Panc1 (cell line): ENCODE measurements around the gene TMEM204. TPM values are rescaled to one million over a fixed set of nuclear protein-coding genes. Genes with fewer than 3 reads are reported as not detected.

Source experiments
- ATAC-seq: fragments of 200-7000 bp; cut with Tn5 transposase; 2 replicates; pipeline ENCODE4 v1.9.1; 2020; ENCODE audit warnings: mild to moderate bottlenecking, moderate library complexity
- BruUV-seq: library from RNA; stranded (reverse); fragments of 400-500 nt; replicated peaks from 2 replicates; lab custom pipeline; 2021; lab: Mats Ljungman, UMichigan
- CTCF ChIA-PET: fragments of 300-600 bp; sonication (Branson Sonifier 250); formaldehyde crosslinking; loops from one replicate; lab custom pipeline; 2022; ENCODE audit warnings: antibody characterized with exemption; lab: Charles Lee
- POLR2A ChIA-PET: fragments of 300-600 bp; sonication (Branson Sonifier 250); formaldehyde crosslinking; loops from one replicate; lab custom pipeline; 2022; ENCODE audit warnings: antibody characterized with exemption; lab: Charles Lee
- DNase-seq: peaks from one replicate; pipeline ENCODE4 v3.0.0-alpha.2; 2010; ENCODE audit warnings: low read depth, low spot score
- H3K27ac ChIP-seq: 2 replicates; pipeline ENCODE4 v1.5.1; 2011; ENCODE audit warnings: mild to moderate bottlenecking, low read length, inconsistent platforms
- H3K27me3 ChIP-seq: fragments of 200-500 bp; sonication (Bioruptor generic); 2 replicates; pipeline ENCODE4 v1.6.0; 2014; ENCODE audit warnings: low read length, inconsistent platforms; ENCODE audit not compliant: control insufficient read depth, insufficient read depth
- H3K36me3 ChIP-seq: fragments of 200-500 bp; sonication (Bioruptor generic); 2 replicates; pipeline ENCODE4 v1.5.1; 2014; ENCODE audit warnings: inconsistent platforms, mild to moderate bottlenecking, low read length, moderate library complexity; ENCODE audit not compliant: control insufficient read depth, insufficient read depth
- H3K4me1 ChIP-seq: 2 replicates; pipeline ENCODE4 v1.5.1; 2011; ENCODE audit warnings: inconsistent platforms, mild to moderate bottlenecking, low read length, moderate library complexity; ENCODE audit not compliant: control insufficient read depth, insufficient read depth
- H3K4me3 ChIP-seq, 2 experiments: 2 replicates each; pipeline ENCODE4 v1.5.1; 2011 to 2012; ENCODE audit warnings: low read depth in 2 of 2, low read length in 2 of 2, mild to moderate bottlenecking in 2 of 2, inconsistent platforms in 1 of 2, moderate library complexity in 1 of 2
- H3K9me3 ChIP-seq: fragments of 200-500 bp; sonication (Bioruptor generic); 2 replicates; pipeline ENCODE4 v1.5.1; 2014; ENCODE audit warnings: low read depth, mild to moderate bottlenecking, inconsistent platforms, low read length, moderate library complexity; ENCODE audit not compliant: control insufficient read depth, insufficient read depth
- CTCF ChIP-seq: fragments of 450-650 bp; IDR thresholded peaks from 2 replicates; pipeline ENCODE4 v1.5.1; 2017; ENCODE audit warnings: mild to moderate bottlenecking
- POLR2AphosphoS5 ChIP-seq: IDR thresholded peaks from 2 replicates; pipeline ENCODE4 v1.6.1; 2012; ENCODE audit warnings: mild to moderate bottlenecking, low read depth, low read length, moderate library complexity
- SIN3A ChIP-seq: IDR thresholded peaks from 2 replicates; pipeline ENCODE4 v1.6.1; 2012; ENCODE audit warnings: low read depth, mild to moderate bottlenecking, low read length, moderate library complexity, borderline replicate concordance; ENCODE audit not compliant: insufficient read depth
- TCF7L2 ChIP-seq: IDR thresholded peaks from 2 replicates; pipeline ENCODE4 v1.6.1; 2011; ENCODE audit warnings: mild to moderate bottlenecking, low read depth, low read length, inconsistent platforms
- in situ Hi-C: cut with HindIII; loops from 2 replicates; pipeline ENCODE4 v1.10.0; 2016; ENCODE audit warnings: low sequenced_read_pairs, low pct_unique_long_range_greater_than_20kb
- intact Hi-C: fragments of 100-400 bp; cut with micrococcal nuclease; formaldehyde crosslinking; loops from one replicate; pipeline ENCODE4 v1.10.0; 2022; ENCODE audit not compliant: unreplicated experiment
- total RNA-seq: library from RNA; stranded (reverse); gene quantifications from one replicate; pipeline ENCODE4 v1.2.1, GENCODE V29; 2021; ENCODE audit not compliant: unreplicated experiment
- TF ChIP-seq, protein P1 (sequence below), 2 experiments: IDR thresholded peaks; 2 replicates each; pipeline ENCODE4 v1.6.1; 2011 to 2012; ENCODE audit warnings: low read depth in 2 of 2, control low read depth in 1 of 2, low read length in 1 of 2, mild to moderate bottlenecking in 1 of 2, moderate library complexity in 1 of 2; ENCODE audit not compliant: insufficient read depth in 1 of 2

TMEM204 gene
- total RNA-seq, 1 experiment from 2014 or later, result 0.13 TPM

DNA sequence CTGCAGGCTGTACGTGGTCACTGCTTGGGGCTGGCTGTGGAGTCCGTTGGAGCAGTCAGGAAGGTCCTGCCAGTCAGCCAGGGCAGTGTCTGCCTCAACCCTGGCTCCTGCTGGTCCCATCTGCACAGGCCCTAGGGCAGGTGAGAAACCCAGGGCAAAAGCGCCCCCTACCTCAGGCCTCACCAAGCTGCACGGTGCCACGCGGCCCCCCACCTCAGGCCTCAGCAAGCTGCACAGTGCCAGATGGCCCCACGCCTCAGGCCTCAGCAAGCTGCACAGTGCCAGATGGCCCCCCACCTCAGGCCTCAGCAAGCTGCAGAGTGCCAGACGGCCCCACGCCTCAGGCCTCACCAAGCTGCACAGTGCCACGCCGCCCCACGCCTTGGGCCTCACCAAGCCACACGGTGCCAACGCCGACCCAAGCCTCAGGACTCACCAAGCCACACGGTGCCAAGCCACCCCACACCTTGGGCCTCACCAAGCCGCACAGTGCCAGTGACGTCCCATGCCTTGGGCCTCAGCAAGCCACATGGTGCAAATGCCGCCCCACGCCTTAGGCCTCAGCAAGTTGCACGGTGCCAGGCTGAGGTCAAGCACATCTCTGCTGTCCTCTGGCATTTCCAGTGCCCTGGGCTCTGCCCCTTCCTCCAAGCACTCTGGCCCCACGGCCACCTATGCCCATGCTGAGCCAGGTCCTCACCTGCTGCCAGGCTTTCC lies 5.5 kb downstream of the TMEM204 start:
- ATAC-seq (peak; percentile 29), DNase-seq (no peak)
- H3K4me1 ChIP-seq, result peaks cover 7% of the 10 kb centered on the region
- intact Hi-C loops, result no loop called here
- TF ChIP-seq CTCF, result no peak
- TF ChIP-seq TCF7L2, result no peak
- no peak for TF ChIP-seq POLR2AphosphoS5
- TF ChIP-seq SIN3A, result no peak
- TF ChIP-seq, protein P1, sequence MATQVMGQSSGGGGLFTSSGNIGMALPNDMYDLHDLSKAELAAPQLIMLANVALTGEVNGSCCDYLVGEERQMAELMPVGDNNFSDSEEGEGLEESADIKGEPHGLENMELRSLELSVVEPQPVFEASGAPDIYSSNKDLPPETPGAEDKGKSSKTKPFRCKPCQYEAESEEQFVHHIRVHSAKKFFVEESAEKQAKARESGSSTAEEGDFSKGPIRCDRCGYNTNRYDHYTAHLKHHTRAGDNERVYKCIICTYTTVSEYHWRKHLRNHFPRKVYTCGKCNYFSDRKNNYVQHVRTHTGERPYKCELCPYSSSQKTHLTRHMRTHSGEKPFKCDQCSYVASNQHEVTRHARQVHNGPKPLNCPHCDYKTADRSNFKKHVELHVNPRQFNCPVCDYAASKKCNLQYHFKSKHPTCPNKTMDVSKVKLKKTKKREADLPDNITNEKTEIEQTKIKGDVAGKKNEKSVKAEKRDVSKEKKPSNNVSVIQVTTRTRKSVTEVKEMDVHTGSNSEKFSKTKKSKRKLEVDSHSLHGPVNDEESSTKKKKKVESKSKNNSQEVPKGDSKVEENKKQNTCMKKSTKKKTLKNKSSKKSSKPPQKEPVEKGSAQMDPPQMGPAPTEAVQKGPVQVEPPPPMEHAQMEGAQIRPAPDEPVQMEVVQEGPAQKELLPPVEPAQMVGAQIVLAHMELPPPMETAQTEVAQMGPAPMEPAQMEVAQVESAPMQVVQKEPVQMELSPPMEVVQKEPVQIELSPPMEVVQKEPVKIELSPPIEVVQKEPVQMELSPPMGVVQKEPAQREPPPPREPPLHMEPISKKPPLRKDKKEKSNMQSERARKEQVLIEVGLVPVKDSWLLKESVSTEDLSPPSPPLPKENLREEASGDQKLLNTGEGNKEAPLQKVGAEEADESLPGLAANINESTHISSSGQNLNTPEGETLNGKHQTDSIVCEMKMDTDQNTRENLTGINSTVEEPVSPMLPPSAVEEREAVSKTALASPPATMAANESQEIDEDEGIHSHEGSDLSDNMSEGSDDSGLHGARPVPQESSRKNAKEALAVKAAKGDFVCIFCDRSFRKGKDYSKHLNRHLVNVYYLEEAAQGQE (IDR thresholded peaks at IDR 0.05; ENCODE audit: insufficient read depth in 1 of 2, low read depth in 2 of 2, low read length in 1 of 2), result no peak
- no peak overlapping the region for H3K27ac ChIP-seq
- no peaks in the 10 kb centered on the region for H3K27me3 ChIP-seq
- H3K4me3 ChIP-seq, result no peak overlapping the region
- in situ Hi-C loops, result no loop called here
- BruUV-seq, result no TSS peak
- CTCF ChIA-PET, result no interaction called here
- POLR2A ChIA-PET, result interaction anchor here (0.6 to 0.7 kb wide), 2 partner anchors 22 to 70 kb away, joined by 3 to 7 read pairs; no protein-coding TSS in a partner anchor
- no peaks in the 10 kb centered on the region for H3K9me3 ChIP-seq
- no peaks in the 10 kb centered on the region for H3K36me3 ChIP-seq

DNA sequence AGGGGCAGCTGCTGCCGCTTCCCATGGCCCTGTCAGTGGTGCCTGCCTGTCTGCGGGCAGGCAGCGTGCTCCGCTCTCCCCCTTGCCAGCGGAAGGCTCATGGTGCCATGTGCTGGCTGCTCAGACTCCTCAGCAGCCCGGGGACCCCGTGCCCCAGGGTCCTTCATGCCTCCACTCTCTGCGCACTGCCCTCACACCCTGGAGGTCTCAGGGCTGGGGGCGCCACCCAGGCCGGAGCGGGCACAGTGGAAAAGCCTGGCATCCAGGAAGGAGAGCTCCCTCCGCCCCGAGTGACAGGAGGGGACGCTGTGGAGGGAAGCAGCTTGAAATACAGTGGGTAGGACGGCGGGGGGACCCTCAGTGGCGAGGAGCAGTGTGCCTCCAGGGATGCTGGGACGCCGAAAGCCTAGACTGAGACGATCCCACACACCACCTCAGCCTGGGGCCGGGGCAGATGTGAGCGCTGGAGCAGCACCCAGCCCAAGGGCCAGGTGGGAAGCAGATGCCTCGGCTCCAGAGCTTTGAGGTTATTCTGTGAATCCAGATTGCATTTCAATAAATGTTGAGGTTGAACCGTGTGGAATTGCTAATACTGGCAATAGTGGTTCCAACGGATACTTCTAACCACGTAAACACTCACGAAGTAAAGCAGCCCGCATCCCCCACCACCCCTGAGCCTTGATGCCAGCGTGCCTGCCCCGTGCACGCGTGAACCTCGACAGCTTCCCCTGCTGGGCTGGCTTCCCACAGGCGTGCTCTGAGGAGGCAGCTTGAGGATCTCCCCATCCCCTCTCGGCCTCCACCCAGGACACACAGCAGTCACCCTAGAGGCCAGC lies 6.5 kb downstream of the TMEM204 start:
- ATAC-seq, result no peak
- no peaks in the 10 kb centered on the region for H3K36me3 ChIP-seq
- H3K9me3 ChIP-seq, result no peaks in the 10 kb centered on the region
- ChIA-PET CTCF (no interaction called here), POLR2A (no interaction called here)
- H3K27ac ChIP-seq, result no peak overlapping the region
- H3K4me3 ChIP-seq, result no peak overlapping the region
- intact Hi-C loops (no loop called here), in situ Hi-C loops (no loop called here)
- DNase-seq, result no peak
- no TSS peak for BruUV-seq
- peaks cover 7% of the 10 kb centered on the region for H3K4me1 ChIP-seq
- no peaks in the 10 kb centered on the region for H3K27me3 ChIP-seq
- no peak for TF ChIP-seq TCF7L2
- TF ChIP-seq SIN3A, result no peak
- no peak for TF ChIP-seq CTCF
- TF ChIP-seq, protein P1 (IDR thresholded peaks at IDR 0.05; ENCODE audit: insufficient read depth in 1 of 2, low read depth in 2 of 2, low read length in 1 of 2), result no peak
- TF ChIP-seq POLR2AphosphoS5, result no peak
